Measurements from ENCODE around the gene FMC1. TPM values are rescaled to one million over a fixed set of nuclear protein-coding genes. Genes with fewer than 3 reads are reported as not detected.
A peak's percentile ranks its signal among the peaks of the same experiment; 100 is the strongest.
"Not testable (repeated sequence)": the region's sequence is repeated elsewhere in the genome, so short reads cannot be mapped to it uniquely, and the experiment has no call there.

Gene FMC1
- total RNA-seq, result 2.2 and 8.7 TPM in 2 replicates

GRCh38 chr7:139341058-139341775, at the start of gene FMC1:
TSS of gene FMC1 (plus strand) at chr7:139341337. CDS start at chr7:139341385, 48 bp downstream.
- peak; percentile 85 for DNase-seq (ENCODE audit: low read depth)

GRCh38 chr7:139292821-139293220, 48.3 kb upstream of the FMC1 start:
- no peak for DNase-seq (ENCODE audit: low read depth)

DNA sequence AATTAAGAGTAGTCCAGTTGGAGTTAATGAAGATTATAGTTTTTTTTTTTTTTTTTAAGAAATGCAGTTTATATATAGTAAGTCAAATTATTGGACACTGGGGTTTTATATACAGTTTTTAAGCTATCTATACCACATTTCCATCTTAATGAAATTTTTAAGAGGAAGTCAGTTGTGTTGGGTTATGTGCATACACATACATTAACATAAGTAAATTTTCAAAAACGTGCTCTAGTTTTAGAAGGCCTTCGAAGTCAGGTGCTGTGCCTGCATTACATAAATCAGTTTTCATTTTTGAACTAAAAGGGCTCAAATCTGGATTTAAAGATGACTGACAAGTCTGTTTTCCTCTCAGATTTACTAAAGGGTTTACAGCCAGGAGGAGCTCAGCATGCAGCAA, 47.6 kb upstream of the FMC1 start:
- no peak for DNase-seq (ENCODE audit: low read depth)

DNA sequence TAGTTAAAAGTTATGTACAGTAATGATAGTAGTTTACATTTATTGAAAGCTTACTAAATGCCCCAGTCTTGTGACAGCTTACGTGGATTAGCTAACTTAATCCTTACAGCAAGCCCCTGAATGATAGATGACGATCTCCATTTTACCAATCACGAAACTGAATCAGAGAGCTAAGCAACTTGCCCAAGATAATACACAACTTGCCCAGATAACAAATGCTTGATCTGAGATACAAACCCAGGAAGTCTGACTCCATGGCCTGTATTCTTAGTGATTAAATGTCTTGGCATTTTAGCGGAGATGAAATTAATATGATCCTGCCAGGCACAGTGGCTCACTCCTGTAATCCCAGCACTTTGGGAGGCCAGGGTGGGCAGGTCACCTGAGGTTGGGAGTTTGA, 46.9 kb upstream of the FMC1 start:
- no peak for DNase-seq (ENCODE audit: low read depth)

GRCh38 chr7:139294951-139295575, 46.1 kb upstream of the FMC1 start:
- DNase-seq (ENCODE audit: low read depth), result peak; percentile 75

DNA sequence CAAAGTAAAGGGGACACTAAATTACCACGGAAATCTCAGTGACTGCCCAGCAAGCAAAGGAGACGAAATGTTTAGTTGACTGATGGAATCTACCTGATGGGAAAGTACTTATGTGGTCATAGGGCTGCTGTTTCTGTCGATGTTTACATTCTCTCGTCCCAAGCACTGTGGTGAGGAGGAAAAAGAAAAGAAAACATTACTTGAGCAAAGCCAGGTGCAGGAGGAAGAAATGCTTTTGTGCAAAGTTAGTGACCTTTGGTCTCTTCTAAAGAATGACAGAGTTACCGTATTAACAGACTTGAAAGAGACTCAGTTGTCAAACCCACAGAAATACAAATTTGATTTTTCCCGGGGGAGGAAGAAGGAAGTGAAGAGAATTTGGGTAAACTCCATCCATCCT, 43.3 kb upstream of the FMC1 start:
- DNase-seq (ENCODE audit: low read depth), result peak; percentile 66

DNA sequence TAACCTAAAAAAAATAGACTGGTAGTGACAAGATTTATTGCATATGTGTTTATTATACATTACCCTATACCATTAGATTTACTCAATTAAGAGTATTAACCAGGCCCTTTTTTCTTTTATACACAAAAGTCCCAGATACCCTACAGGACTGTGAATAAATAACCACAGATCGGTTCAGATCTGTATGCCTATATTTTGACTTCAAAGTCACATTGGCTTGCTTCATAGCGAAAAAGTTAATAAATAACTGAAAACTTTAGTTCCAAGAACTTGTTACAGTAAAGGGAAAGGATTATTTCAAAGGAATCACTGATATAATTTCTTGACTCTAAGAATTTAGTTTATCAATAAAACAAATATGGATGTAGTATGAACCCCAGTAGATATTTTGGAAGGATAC, 41.8 kb upstream of the FMC1 start:
- DNase-seq (ENCODE audit: low read depth), result peak; percentile 65

DNA sequence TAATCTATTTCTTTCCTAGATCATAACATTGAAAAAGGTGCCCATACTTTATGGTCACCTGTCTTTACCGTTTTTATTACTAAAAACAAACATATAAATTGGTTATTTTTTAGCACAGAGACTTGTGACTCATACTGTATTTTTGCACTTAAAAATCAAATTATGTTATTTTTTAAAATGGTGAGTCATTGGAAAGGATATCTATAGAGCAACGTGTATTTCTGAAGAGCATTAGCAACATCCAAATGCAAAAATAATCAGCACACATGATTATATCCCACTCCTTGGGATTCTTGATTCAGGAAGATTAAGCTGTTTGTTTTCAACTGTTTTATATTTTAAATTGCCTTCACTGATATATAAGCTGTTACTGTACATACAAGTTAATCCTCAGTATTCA, 40.7 kb upstream of the FMC1 start:
- DNase-seq (ENCODE audit: low read depth), result no peak

- DNase-seq (ENCODE audit: low read depth), result no peak
Observed at GRCh38 chr7:139304517-139304916, 36.6 kb upstream of the FMC1 start.

DNA sequence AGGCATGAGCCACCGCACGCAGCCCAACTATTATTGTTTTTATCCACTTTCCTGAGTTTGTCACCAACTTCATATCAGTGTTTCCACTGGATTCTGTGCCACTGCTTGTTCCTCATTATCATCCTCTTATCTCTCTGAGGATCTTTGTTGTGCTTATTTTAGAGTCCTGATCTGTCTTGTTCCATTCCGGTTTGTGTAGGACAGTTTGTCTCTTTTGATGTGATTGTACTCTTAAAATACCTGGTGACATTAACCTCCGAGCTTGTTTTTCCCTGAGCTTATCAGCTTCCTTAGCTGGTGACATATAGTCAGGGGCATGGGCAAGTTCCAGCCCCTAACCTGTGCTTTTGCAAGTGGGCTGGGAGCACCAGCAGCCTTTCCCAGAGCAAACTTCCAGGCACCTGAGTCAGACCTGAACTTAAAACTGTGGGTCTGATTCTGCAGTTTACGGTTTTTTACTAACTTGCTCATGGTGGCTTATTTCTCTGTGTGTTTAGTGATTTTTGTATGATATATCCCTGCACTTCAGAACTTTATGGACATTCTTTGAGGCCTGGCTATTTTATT, 23.1 kb upstream of the FMC1 start:
- DNase-seq (ENCODE audit: low read depth), result no peak

DNA sequence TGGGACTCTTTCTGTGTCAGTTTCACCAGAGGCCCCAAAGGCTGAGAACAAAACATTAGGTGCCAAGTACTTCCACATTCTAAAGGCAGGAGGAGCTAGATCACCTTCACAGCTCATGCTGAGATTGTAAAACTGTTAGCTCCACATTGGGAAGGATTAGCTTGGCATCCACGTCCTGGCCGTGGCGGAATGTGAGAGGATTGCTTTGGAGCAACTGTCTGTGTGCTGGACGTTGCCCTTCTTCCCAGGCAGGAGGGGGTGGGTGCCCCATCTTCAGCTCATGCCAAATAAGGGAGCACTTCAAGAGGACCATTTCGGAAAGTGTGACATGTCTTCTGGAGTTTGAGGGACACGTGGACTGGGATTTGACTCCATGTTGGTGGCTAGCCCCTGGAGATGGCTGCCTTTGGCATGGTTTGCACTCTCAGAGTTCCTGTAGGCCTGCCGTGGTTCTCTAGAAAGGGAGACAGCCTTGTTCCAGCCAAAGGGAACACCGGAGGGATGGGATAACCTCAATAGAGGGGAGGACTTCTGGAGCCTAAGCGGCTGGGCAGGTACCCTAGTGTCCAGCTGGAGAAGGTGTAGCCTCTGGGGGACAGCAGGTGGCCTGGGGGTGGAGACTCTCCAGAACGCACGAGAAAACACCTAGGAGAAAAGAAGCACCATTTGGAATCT, 19.9 kb upstream of the FMC1 start:
- peak; percentile 34 for DNase-seq (ENCODE audit: low read depth)

- not testable (repeated sequence) for DNase-seq (ENCODE audit: low read depth)
Observed at GRCh38 chr7:139324709-139325108, 16.4 kb upstream of the FMC1 start.

GRCh38 chr7:139328375-139328774, 12.8 kb upstream of the FMC1 start:
- DNase-seq (ENCODE audit: low read depth), result no peak

DNA sequence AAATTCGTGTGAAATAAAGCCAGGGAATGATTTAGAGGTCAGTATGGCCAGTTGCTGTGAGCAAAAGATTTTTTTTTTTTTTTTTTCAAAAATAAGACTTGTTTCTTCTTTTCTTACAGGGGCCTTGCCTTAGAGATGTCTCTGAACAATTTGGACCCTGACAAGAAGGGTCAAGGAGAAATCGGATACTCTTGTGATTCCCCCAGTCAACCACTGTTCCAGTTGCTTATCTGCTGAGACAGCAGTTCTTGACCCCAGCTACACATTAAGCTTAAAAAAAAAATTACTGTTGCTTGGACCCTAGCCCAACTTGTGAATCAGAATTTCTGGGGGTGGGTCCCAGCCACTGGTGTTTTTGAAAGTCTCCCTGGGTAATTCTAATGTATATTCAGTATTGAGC, 12.0 kb upstream of the FMC1 start:
- DNase-seq (ENCODE audit: low read depth), result no peak

GRCh38 chr7:139330333-139331030, 10.7 kb upstream of the FMC1 start:
- DNase-seq (ENCODE audit: low read depth), result no peak

DNA sequence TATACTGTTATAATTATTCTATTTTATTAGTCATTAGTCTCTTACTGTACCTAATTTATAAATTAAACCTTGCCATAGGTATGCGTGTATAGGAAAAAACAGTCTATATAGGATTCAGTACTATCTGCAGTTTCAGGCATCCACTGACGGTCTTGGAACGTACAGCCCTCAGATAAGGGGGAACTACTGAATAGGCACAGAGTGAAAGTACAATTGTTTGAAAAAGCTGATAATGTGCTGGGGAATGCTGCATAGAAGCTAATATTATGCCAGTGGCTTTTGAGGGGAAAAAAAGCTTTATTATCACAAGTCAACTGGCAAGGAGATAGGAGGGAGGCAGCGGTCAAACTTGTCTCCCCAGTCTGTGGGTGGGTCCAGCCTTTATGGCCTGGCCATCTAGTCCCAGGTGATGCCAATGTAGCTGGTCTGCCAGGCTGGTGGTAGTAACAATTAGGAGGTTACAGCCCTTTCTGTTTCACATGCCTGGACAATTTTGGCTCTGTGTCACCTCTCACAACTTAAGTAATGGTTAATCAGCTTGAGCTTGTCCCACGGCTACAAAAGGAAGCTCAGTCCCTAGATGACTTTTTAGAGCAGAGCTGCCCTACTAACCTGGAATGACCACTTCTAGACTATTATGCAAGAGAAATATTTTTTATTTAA, 8.3 kb upstream of the FMC1 start:
- DNase-seq (ENCODE audit: low read depth), result peak; percentile 52

- DNase-seq (ENCODE audit: low read depth), result not testable (repeated sequence)
Observed at GRCh38 chr7:139333443-139333842, 7.7 kb upstream of the FMC1 start.

DNA sequence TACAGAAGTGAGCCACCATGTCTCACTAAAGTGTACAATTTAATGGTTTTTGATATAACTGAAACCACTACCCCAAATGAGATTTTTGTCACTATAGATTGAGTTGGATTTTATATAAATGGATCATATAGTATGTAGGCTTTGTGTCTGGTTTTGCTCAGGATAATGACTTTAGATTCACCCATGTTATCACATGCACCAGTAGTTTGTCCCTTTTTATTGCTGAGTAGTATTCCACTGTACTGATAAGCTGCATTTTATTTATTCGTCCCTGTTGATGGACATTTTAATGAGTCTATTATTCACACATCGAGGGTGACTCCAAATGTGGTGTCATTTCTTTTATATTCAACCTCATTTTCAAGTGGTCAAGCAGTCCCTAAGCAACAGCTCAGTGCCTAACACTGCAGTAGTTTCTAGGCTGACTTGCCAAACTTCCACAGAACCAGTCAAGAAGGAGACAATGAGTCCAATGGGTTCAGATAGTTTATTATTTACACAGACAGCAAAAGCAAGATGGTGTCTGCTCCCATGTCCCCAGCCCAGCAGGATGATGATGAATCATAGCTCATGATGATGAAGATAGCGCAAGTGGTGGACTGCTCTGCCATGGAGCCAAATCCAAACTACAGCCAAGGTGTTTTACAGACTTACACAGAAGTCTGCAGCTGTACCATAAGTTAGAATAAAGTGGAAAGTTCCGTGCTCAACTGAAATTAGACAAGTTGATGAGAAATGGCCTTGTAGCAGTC, 6.6 kb upstream of the FMC1 start:
- no peak for DNase-seq (ENCODE audit: low read depth)

DNA sequence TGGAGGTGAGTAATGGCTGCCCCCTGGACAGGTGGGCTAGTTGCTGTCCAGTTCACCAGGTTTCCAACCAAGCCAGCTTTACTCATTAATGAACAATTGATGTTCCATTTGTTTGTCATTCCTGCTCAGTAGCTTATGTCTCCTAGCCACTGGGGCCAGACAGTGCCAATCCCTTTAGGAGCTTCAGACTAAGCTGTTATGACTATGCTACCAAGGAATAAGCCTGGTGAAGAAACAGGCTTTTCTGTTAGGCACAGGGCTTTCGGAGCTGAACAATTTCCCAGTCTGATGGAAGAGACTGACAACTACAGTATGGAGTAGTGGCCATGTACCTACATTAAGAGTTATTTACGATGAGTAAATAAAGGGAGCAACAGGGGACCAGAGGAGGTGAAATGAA, 2.1 kb upstream of the FMC1 start:
- DNase-seq (ENCODE audit: low read depth), result no peak

DNA sequence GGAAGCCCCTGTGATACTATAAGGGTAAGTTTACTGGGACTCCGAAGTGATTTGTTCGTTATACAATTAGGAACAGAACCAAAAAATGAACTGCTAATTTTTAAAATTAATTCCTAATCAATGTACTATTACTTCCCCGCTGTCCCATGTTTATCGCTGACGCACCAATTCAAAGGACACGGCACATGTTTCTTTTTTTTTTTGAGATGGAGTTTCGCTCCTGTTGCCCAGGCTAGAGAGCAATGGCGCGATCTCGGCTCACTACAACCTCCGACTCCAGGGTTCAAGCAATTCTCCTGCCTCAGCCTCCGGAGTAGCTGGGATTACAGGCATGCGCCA, 1.5 kb upstream of the FMC1 start:
- DNase-seq (ENCODE audit: low read depth), result no peak
